ENCODE results near the gene SRSF10.

DNA sequence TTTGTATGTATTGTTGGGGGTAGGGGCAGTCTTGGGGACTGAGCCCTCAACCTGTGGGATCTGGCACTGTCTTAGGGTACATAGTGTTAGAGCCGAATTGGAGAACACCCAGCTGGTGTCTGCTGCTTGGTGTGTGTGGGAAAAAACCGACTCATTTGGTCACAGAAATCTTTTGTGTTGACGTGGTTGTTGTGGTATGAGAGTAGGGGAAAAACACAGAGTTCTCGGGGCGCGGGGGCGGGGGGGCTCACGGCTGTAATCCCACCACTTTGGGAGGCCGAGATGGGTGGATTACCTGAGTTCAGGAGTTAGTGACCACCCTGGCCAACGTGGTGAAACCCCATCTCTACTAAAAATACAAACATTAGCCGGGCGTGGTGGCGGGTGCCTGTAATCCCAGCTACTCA lies 15.3 kb upstream of the SRSF10 start:
- TF ChIP-seq, protein P1, sequence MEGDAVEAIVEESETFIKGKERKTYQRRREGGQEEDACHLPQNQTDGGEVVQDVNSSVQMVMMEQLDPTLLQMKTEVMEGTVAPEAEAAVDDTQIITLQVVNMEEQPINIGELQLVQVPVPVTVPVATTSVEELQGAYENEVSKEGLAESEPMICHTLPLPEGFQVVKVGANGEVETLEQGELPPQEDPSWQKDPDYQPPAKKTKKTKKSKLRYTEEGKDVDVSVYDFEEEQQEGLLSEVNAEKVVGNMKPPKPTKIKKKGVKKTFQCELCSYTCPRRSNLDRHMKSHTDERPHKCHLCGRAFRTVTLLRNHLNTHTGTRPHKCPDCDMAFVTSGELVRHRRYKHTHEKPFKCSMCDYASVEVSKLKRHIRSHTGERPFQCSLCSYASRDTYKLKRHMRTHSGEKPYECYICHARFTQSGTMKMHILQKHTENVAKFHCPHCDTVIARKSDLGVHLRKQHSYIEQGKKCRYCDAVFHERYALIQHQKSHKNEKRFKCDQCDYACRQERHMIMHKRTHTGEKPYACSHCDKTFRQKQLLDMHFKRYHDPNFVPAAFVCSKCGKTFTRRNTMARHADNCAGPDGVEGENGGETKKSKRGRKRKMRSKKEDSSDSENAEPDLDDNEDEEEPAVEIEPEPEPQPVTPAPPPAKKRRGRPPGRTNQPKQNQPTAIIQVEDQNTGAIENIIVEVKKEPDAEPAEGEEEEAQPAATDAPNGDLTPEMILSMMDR (IDR thresholded peaks at IDR 0.05; ENCODE audit: insufficient read depth, low read length, poor library complexity, severe bottlenecking): no peak
- TF ChIP-seq EZH2phosphoT487 (conservative IDR thresholded peaks at IDR 0.05; ENCODE audit: low read length): no peak

Measured in SU-DHL-6 (cell line).